HT1080 (cell line): ENCODE results near the gene DYRK1A. TPM values are rescaled to one million over a fixed set of nuclear protein-coding genes. Genes with fewer than 3 reads are reported as not detected.

ENCODE experiments used
- DNase-seq: peaks from one replicate; pipeline ENCODE4 v3.0.0-alpha.2; 2015; ENCODE audit warnings: low read depth
- total RNA-seq: library from RNA; depleted of rRNA; stranded (reverse); fragments of >200 nt; shearing (Covaris generic); gene quantifications from 2 replicates; pipeline ENCODE4 v1.2.3, GENCODE V29; 2014

The DYRK1A gene
- total RNA-seq, 1 experiment from 2014 or later, result 31.5 TPM

DNA sequence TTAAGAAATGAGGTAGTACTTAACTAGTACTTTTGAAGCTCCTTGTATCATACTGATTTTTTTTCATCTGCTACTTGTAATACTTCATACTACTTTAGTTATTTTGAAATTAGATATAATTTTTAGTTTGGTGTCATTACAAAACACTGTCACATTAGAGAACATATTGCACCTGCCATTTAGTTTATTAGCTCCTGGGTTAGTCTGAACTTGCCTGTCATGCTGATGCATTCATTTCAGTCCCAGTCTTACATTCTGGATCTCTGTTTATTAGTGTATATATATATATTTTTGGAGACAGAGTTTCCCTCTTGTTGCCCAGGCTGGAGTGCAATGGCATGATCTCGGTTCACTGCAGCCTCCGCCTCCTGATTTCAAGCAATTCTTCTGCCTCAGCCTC is 50.3 kb downstream of the DYRK1A start:
- DNase-seq, result no peak

DNA sequence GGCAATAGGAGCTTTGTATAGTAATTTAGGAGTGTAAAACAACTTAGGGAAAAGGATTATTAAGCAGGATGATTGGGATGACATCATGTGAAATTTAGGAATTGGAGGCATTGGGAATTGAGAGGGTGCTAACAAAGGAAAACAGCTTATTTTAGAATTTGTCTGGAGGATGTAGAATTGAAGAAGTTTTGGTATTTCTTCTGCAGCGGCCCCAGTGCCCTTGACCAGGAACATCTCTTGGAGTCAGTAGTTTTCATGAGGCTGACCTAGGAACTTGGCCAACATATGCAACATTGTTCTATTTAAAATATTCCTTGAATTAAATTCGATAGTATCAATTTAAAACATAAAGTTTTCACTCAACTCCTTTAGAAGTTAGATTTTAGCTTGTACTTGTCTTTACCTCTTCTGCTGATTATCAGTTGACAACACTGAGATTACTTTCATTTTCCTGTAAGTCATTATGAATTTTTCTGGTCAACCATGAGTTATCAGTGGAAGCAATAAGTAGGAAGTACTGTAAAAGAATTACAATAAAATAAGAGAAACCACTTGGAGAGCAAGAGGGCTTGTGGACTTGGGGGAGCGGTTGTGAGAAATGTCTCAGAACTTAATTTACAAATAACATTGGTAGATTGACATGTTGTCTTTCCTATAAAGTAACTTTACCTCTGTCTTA is 52.8 kb downstream of the DYRK1A start:
- DNase-seq, result no peak

- no peak for DNase-seq
Measured at GRCh38 chr21:37421306-37421705, 54.7 kb downstream of the DYRK1A start.

DNA sequence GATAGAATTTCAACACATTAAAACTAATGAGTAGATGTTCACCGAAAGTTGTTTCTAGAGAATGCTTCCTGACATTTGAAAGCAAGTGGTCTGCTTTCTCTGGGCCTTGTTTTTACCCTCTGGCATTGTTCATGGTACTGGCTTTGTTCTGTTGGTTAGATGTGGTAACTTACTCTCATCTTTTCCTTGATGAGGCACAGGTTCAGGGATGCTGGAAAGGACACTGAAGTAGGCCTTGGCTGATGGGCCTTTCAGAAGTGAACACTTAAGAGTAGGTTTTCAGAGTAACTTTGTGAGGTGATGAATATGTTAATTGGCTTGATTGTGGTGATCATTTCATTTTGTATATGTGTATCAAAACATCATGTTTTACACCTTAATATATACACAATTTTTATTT is 55.8 kb downstream of the DYRK1A start:
- no peak for DNase-seq

- DNase-seq, result no peak
Measured at GRCh38 chr21:37423103-37423502, 56.5 kb downstream of the DYRK1A start.

DNA sequence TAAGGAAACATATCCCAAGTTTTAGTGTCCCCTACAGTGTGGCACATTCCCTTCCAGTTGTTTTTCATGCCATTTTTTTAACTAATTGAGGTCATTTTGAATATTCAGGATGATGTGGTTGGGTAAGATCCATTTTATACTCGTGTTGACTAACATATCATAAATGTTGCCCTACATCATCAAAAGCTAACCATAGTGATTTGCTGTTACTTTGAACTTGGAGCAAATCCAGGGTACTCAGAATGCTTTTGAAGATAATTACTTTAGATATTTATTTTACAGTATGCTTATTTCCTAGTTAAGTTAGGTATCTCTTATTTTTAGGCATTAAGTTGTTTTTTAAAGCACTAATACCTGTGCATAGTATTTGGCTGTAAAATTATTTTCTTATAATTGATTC is 57.8 kb downstream of the DYRK1A start:
- DNase-seq, result no peak

GRCh38 chr21:37425001-37425400 is 58.4 kb downstream of the DYRK1A start:
- no peak for DNase-seq

GRCh38 chr21:37425684-37426083 is 59.1 kb downstream of the DYRK1A start:
- DNase-seq, result no peak

DNA sequence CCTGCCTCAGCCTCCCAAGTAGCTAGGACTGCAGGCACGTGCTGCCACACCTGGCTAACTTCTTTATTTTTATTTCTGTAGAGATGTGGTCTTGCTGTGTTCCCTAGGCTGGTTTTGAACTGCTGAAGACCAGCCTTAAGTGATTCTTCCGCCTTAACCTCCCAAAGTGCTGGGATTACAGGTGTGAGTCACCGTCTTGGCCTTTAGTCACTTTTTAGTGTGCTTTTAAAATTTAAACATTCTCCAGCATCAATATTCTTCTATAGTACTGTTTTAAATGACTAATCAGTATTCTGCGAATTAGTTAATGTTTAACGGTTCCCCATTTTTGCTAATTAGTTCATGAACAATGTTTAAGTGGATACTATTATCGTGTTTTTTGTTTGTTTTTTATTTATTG is 60.6 kb downstream of the DYRK1A start:
- DNase-seq, result no peak

DNA sequence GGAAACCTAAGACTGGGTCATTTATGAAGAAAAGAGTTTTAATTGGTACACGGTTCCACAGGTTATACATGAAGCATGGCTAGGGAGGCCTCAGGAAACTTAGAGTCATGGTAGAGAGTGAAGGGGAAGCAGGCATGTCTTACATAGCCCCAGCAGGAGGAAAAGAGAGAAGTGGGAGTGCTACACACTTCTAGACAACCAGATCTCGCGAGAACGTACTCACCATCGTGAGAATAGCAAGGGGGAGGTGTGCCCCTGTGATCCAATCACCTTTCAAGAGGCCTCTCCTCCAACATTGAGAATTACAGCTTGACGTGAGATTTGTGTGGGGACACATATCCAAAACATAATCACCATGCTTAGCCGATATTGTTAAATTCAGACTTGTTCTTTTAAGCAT is 62.8 kb downstream of the DYRK1A start:
- DNase-seq, result no peak

DNA sequence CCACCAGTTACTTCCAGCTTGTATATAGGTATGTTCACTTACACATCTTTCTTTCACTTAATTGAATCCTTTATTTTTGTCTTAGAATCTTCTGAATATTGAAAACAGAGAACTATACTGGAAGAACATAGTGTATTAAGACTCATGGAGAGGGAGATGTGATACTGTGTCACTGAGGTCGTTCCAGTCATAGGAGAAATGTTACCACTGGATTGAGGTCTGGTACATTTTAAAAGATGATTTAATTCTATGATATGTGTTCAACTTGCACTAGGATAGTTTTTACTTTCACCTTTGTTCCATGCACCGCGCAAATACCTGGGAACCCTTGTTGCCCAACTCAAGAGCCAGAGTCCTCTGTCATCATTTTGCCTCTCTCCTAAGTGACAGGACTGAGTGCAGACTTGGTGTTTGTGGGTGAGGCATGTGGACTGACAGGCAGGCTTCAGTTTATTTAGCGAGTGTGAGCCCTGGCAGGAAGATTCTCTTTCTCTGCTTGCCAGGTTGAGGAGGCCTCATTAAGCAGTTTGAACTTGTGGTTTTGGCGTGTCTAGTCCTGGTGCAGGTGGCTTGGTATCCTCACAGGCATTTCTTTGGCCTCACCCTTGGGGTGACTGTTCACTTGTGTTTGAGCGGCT is 63.7 kb downstream of the DYRK1A start:
- DNase-seq, result no peak

GRCh38 chr21:37431243-37431642 is 64.7 kb downstream of the DYRK1A start:
- no peak for DNase-seq

- no peak for DNase-seq
Measured at GRCh38 chr21:37432710-37433455, 66.3 kb downstream of the DYRK1A start.

- DNase-seq, result no peak
Measured at GRCh38 chr21:37433456-37433840, 66.9 kb downstream of the DYRK1A start.

DNA sequence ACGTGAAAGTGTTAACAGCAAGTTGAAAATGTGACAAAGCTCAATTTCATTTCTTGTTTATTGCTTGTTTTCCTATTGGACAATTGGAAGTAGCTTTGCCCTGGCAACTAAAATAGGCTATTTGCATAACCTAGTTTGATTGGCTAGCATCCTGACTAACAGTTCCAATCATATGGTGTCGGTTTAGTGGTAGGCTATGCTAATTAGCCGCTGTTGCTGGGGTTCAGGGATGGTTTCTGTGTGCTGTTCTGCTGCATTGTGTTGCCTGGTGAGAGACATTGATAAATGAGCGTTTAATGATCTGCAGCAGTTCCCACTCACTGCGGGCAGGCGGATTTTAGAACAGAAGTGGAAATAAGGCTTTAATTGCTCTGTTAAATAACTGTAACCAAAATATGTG is 68.5 kb downstream of the DYRK1A start:
- no peak for DNase-seq

DNA sequence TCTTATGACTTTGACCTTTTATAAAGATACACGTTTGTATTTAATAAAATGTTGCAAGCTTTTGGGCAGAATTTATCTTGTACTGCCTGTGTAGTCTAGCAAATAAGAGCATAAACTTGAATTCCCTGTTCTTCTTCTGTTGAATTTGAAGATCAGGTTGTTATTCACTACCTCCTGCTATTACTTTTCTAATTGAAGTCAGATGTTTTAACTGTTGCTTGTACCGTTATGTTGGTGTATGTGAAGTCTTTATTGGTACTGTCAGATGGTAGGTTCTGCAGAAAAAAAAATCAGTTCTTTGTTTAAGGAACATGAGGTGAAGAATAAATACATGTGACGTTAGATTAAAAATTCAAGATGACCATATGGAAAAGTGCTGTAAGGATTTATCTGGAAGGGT is 69.1 kb downstream of the DYRK1A start:
- no peak for DNase-seq

DNA sequence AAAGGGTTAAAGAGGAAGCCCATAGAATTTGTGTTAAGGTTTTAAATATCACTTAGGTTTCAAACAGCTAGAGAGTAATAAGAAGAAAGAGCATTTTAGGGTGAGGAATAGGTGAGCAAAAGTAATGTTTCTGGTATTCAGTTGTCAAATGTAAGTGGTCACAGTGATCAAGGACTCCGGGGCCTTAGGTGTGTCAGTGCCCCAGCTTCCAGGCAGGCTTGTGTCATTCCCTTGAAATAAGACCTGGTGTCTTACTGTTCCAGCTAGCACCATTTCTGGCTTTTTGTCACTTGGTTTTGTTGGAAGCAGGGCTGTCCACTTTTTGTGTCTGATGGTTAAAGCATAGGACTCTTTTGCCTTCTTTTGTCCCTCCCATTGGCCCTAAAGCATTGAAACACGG is 69.6 kb downstream of the DYRK1A start:
- no peak for DNase-seq

GRCh38 chr21:37437376-37438080 is 71.0 kb downstream of the DYRK1A start:
- no peak for DNase-seq

DNA sequence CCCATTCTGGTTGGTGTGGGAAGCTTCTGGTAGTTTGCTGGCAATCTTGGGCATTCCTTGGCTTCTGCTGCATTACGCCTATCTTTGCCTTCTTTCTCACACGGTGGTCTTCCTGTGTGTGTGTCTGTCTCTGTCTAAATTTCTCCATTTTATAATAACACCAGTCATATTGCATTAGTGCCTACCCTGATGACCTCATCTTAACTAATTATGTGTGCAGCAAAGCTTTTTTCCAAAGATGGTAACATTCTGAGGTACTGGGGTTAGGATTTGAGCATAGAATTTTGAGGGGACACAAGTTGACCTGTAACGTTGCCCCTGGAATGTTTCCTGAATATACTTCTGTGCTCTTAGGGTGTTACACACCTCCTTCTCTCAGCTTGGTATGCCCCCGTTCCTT is 77.1 kb downstream of the DYRK1A start:
- DNase-seq, result no peak

DNA sequence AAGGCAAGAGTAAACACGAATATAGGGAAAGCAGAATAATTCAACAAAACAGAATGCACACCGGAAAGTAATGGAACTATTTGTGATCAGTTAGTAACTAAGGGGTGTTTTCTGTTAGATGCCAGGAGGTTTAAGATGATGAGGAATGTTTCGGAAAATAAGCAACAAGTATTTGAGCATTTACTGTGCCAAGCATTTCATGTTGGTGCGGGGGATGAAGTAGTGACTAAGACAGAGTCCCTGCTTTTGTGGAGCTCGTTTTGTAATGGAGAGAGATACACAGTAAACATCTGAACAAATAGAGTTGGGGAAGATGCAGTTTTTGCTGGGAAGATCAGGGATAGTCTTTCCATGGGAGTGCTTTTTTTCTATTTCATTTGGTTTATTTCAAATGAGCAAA is 78.7 kb downstream of the DYRK1A start:
- no peak for DNase-seq

- DNase-seq, result no peak
Measured at GRCh38 chr21:37446552-37446951, 80.0 kb downstream of the DYRK1A start.

- no peak for DNase-seq
Measured at GRCh38 chr21:37447288-37447936, 80.8 kb downstream of the DYRK1A start.
